Activated naive CD8-positive, alpha-beta T cell treated with anti-CD3 and anti-CD28 coated beads, Interleukin-2, amount 50 U/mL, for 24 hours (primary cell): Measurements from ENCODE around the gene LIPT1.

Experiments used
- ATAC-seq: fragments of 150-1000 bp; cut with Tn5 transposase; one replicate; pipeline ENCODE4 v1.10.0; 2021
- DNase-seq: peaks from one replicate; pipeline ENCODE4 v3.0.0; 2021
- H3K27ac Mint-ChIP-seq: one replicate; pipeline ENCODE4 v1.8.0; 2021; ENCODE audit warnings: mild to moderate bottlenecking, mixed read lengths
- H3K27me3 Mint-ChIP-seq: one replicate; pipeline ENCODE4 v1.8.0; 2021; ENCODE audit warnings: mixed read lengths
- H3K36me3 Mint-ChIP-seq: one replicate; pipeline ENCODE4 v1.8.0; 2021; ENCODE audit warnings: low read depth, mixed read lengths
- H3K4me1 Mint-ChIP-seq: one replicate; pipeline ENCODE4 v1.8.0; 2021; ENCODE audit warnings: mixed read lengths
- H3K4me3 Mint-ChIP-seq: one replicate; pipeline ENCODE4 v1.8.0; 2021; ENCODE audit warnings: mild to moderate bottlenecking, moderate library complexity, mixed read lengths
- H3K9me3 Mint-ChIP-seq: one replicate; pipeline ENCODE4 v1.8.0; 2021; ENCODE audit warnings: mixed read lengths

The LIPT1 gene

DNA sequence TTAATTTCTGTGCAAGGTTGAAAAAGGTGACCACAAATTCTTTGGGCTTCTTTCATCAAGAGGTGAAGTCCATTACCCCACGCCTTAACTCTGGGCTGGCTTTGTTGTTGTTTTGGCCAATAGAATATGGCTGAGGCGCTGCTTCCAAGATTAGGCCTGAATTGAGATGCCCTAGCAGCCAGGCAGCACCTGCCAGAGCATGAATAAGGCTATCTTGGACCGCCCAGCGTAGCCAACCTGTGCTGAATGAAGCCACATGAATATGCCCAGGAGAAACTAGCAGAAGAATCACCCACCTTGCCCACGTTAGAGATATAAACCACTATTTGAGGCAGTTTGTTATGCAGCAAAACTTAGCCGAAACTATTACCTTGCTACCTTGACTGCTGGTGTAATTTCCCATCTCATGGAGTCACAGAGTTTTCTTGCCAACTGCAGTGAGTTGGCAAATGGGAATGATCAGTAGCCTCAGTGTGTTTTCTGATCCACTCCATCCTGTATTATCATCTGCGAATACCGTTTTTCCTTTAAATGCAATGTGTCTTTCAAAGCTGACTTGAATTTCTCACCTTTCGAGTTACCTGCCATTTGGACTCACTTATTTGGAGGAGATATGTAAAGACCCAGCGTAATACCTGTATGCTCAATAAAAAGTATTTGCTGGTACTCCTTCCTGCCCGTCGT lies 704 bp upstream of the LIPT1 start:
- Mint-ChIP-seq H3K4me1 (peaks cover 32% of the 10 kb centered on the region), H3K9me3 (no peaks in the 10 kb centered on the region), H3K4me3 (no peak overlapping the region), H3K27me3 (no peaks in the 10 kb centered on the region), H3K36me3 (peaks cover 13% of the 10 kb centered on the region), H3K27ac (peak overlapping the region; percentile 96)
- no peak for ATAC-seq
- DNase-seq = no peak

DNA sequence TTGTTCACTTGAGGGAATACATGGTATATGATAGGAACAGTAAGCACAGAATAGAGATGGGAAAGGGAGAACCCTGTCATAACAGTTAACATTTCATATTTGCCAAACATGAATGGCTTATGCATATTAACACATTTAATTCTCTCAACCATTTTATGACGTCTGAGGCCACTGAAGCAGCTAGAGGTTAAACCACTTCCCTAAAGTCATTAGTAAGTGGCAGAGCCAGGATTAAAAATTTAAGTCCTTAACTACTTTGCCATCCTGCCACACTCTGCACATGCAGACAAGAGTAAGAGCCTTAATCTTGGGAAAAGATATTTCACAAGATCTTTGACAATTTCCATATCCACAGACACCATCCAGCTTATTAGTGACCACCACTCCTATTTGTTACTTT lies 2.1 kb downstream of the LIPT1 start:
- Mint-ChIP-seq H3K27me3 (no peaks in the 10 kb centered on the region), H3K9me3 (no peaks in the 10 kb centered on the region), H3K36me3 (peaks cover 20% of the 10 kb centered on the region), H3K4me1 (peaks cover 25% of the 10 kb centered on the region), H3K27ac (peak overlapping the region; percentile 34), H3K4me3 (no peak overlapping the region)
- DNase-seq (no peak), ATAC-seq (no peak)

DNA sequence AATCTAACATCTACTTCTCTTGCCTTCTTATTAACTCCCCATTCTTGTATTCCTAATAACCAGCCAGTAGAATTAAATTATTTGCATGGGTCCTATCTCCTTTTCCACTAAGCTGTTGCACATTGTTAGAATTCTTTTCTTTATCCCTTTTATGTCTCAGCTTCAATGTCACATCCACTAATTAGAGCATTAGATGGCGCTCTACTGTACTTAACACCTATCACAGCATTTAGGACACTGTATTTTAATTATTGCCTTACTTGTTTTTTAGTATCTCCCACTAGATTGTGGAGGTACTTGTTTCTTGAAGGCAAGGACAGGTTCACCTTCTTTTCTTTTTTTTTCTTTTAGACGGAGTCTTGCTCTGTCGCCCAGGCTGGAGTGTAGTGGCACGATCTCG lies 3.8 kb downstream of the LIPT1 start:
- H3K27ac Mint-ChIP-seq = no peak overlapping the region
- no peaks in the 10 kb centered on the region for H3K9me3 Mint-ChIP-seq
- H3K4me3 Mint-ChIP-seq = no peak overlapping the region
- DNase-seq = no peak
- peaks cover 20% of the 10 kb centered on the region for H3K36me3 Mint-ChIP-seq
- H3K27me3 Mint-ChIP-seq = no peaks in the 10 kb centered on the region
- ATAC-seq = no peak
- H3K4me1 Mint-ChIP-seq = peaks cover 25% of the 10 kb centered on the region

DNA sequence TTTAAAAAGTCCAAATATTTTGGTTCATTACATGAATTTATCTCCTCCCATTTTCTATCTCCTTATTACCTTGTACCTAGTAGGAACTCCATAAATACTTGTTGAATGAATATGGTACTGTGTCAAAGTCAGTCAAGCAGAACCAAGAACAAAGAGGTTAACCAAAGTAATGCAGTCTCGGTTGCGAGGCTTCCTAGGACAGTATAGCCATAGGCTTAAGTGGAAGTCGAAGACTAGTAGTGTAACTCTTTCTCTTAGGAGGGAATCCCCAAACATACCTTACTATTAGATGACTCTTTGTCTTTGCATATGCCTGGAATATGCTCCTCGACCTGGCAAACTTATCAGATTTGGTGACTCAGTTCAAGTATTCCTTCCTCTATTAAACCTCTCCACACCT lies 4.8 kb downstream of the LIPT1 start:
- no peak overlapping the region for H3K27ac Mint-ChIP-seq
- ATAC-seq (no peak), DNase-seq (no peak)
- no peak overlapping the region for H3K4me3 Mint-ChIP-seq
- peaks cover 19% of the 10 kb centered on the region for H3K36me3 Mint-ChIP-seq
- H3K4me1 Mint-ChIP-seq = peaks cover 25% of the 10 kb centered on the region
- H3K9me3 Mint-ChIP-seq = no peaks in the 10 kb centered on the region
- no peaks in the 10 kb centered on the region for H3K27me3 Mint-ChIP-seq

DNA sequence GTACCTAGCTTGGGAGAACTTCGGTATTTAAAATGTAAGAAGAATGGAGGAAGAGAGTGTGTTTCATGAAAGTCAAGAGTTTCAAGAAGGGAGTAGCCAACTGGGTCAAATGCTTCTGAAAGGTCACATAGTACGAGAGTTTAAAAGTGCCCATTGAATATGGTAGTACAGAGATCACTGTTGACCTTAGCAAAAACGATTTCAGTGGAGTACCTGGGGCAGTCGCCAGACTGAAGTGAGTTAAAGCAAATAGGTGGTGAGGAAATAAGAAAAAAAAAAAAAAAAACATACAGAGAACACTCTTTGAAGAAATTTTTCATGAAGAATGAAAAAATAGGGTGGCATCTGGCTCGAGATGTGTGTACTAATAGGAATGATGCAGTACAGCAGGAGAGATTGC lies 11.5 kb downstream of the LIPT1 start:
- Mint-ChIP-seq H3K27ac (no peak overlapping the region), H3K4me3 (no peak overlapping the region), H3K4me1 (peaks cover 14% of the 10 kb centered on the region), H3K27me3 (no peaks in the 10 kb centered on the region), H3K36me3 (peaks cover 31% of the 10 kb centered on the region), H3K9me3 (no peaks in the 10 kb centered on the region)
- DNase-seq (no peak), ATAC-seq (no peak)

DNA sequence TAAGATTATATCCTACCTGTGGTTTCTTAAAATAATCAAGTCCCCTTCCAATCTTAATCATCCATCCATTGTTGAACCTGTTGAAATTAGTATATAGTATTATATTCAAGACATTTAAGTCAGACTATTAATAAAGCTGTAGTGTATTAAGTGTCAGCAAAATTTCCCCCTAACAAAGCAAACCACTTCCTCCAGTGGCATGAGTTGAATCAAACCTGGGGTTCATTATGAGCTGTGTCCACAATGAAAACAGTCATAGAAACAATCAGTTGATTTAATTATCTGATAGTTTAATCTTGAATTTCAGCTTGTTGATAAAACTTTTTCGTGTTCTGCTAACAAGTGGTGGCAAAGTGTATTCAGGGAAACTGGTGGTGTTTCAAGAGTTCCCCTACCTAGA lies 14.8 kb downstream of the LIPT1 start:
- H3K27ac Mint-ChIP-seq = peak overlapping the region; percentile 56
- H3K4me1 Mint-ChIP-seq = peaks cover 30% of the 10 kb centered on the region
- DNase-seq = no peak
- no peaks in the 10 kb centered on the region for H3K27me3 Mint-ChIP-seq
- no peaks in the 10 kb centered on the region for H3K9me3 Mint-ChIP-seq
- ATAC-seq = no peak
- no peak overlapping the region for H3K4me3 Mint-ChIP-seq
- peaks cover 36% of the 10 kb centered on the region for H3K36me3 Mint-ChIP-seq

DNA sequence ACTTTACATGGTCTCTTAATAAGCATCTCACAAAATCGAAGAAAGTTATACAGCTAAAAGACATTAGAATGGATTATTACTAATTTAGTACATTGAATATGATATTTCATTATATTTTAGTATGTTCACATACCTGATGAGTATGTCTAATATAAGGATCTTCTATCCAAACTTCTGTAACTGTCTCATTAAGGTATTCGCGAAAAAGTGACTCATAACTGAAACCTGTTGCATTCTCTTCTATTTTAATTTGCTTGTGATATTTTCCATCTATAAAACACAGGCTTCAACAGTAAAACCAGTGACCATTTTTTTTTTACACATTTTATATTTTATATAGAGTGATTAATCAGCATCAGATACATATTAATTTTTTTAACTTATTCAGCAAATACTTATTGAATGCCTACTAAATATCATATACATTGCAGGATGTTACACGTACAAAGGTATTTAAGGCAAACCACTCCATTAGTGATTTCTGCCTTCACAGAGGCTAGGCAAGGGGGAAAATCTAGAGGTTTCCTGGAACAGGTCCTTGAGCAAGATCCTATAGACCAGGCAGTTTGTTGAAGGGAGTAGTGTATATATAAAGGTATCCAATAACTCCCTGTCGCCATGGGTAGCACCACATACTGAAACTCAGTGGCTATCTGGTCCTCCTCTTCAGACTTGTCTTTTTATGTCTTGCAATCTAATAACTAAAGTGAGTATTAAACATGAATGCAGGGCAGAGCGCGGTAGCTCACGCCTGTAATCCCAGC lies 16.8 kb downstream of the LIPT1 start:
- Mint-ChIP-seq H3K4me1 (peaks cover 34% of the 10 kb centered on the region), H3K27ac (peak overlapping the region; percentile 74), H3K9me3 (no peaks in the 10 kb centered on the region), H3K4me3 (no peak overlapping the region), H3K36me3 (peaks cover 35% of the 10 kb centered on the region), H3K27me3 (no peaks in the 10 kb centered on the region)
- ATAC-seq (no peak), DNase-seq (no peak)

DNA sequence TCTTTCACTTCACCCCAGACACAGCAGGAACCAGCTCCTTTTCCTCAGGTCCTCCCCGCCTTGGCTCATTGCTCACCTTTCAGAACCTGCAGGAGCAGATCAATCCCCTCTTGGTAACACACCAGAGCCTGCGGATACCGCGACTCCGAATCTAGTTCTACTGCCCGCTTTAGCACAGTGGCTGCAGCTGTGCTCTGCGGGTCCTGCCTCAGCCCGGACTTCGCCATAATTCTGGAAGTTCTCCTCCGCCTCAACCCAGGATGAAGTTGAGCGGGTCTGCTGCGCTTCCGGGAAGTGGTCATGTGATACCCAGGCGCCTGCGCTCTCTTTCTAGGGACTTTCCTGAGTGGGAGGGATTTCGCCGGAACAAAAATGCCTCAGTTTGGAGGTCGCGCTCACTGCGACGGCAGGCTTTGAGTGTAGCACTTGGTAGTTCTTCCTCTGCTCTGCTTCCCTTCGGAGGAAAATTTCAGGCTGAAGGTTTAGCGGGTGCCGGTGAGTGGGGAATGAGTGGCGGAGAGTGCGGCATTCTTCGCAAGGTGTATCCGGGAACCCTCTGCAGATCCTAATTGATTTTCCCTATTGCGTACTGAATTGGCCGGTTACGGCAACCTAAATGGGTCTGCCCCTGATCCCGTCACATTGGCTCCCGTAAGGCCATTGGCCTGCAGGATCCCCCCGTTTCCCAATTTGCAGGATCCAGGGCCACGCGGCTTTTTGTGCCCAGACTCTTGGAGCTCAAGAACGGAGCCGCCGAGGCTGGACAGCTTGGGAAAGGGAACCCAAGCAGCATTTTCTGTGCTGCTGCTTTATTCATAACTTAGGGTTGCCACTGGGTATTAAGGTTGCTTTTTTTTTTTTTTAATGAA lies 26.2 kb downstream of the LIPT1 start, which contains the start of the genes MITD1 and MRPL30:
Gene MITD1, minus strand, starts transcription at position 304 of the 869 bp plus-strand sequence. Its CDS starts 77 bp downstream, at position 227.
Gene MRPL30, plus strand, starts transcription at position 430 of the 869 bp plus-strand sequence. CDS start 5,020 bp downstream, outside the sequence.
- no peaks in the 10 kb centered on the region for H3K27me3 Mint-ChIP-seq
- peak within 1 kb of the TSS; percentile 99 for H3K4me3 Mint-ChIP-seq
- H3K9me3 Mint-ChIP-seq = no peaks in the 10 kb centered on the region
- H3K27ac Mint-ChIP-seq = peak within 1 kb of the TSS; percentile 97
- H3K4me1 Mint-ChIP-seq = peaks cover 54% of the 10 kb centered on the region
- ATAC-seq = peak; percentile 90
- peaks cover 11% of the 10 kb centered on the region for H3K36me3 Mint-ChIP-seq
- peak; percentile 87 for DNase-seq

DNA sequence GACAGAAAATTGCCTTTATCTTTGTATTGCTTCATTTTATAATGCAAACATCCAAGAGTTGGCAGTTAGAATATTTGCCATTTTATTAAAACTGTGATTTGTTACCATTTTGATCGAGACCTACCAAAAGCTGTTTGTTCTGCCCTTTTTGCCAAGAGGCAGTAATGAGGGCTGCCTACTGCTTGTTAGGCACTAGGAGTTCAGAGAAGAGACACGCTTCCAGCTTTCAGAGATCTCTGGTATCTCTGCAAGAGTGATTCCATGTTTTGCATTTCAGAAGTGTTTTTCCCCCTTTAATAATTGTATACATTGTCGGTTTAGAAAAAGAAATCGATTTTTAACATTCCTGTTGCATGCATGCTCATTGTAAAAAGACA lies 26.8 kb downstream of the LIPT1 start:
- Mint-ChIP-seq H3K27me3 (no peaks in the 10 kb centered on the region), H3K4me3 (peak overlapping the region; percentile 99), H3K9me3 (no peaks in the 10 kb centered on the region), H3K4me1 (peaks cover 54% of the 10 kb centered on the region), H3K36me3 (peaks cover 11% of the 10 kb centered on the region), H3K27ac (peak overlapping the region; percentile 97)
- ATAC-seq (no peak), DNase-seq (no peak)

DNA sequence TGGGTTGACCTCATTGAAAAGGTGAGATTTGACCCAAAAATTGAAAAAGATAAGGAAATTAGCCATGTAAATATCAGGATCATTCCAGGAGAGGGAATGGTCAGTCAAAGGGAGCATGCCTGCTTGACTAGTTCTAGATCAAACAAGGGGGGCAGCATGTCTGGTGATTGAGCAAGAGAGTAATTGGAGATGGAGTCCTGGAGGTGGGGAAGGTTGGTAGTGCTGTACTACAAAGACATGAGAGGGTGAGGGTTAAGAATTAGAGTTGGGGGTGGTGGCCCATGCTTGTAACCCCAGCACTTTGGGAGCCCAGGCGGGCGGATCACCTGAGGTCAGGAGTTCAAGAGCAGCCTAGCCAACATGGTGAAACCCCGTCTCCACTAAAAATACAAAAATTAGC lies 28.3 kb downstream of the LIPT1 start:
- no peak for ATAC-seq
- peak overlapping the region; percentile 50 for H3K27ac Mint-ChIP-seq
- no peaks in the 10 kb centered on the region for H3K27me3 Mint-ChIP-seq
- peaks cover 12% of the 10 kb centered on the region for H3K36me3 Mint-ChIP-seq
- H3K4me1 Mint-ChIP-seq = peaks cover 48% of the 10 kb centered on the region
- no peaks in the 10 kb centered on the region for H3K9me3 Mint-ChIP-seq
- H3K4me3 Mint-ChIP-seq = peak overlapping the region; percentile 41
- no peak for DNase-seq

DNA sequence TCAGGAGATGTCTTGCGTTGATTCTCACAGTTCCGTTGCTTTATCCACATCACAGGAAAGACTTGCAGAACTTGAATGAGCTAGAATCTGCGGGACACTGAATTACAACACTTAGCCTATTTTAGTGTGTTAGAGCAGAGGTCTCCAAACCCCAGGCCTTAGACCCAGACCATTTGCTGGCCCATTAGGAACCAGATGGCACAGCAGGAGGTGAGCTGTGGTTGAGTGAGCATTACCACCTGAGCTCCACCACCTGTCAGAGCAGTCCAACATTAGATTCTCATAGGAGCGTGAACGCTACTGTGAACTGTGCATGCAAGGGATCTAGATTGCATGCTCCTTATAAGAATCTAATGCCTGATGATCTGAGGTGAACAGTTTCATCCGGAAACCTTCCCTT lies 30.0 kb downstream of the LIPT1 start:
- H3K4me3 Mint-ChIP-seq = no peak overlapping the region
- DNase-seq (no peak), ATAC-seq (no peak)
- H3K4me1 Mint-ChIP-seq = peaks cover 36% of the 10 kb centered on the region
- peaks cover 13% of the 10 kb centered on the region for H3K36me3 Mint-ChIP-seq
- no peaks in the 10 kb centered on the region for H3K9me3 Mint-ChIP-seq
- H3K27me3 Mint-ChIP-seq = no peaks in the 10 kb centered on the region
- H3K27ac Mint-ChIP-seq = no peak overlapping the region

DNA sequence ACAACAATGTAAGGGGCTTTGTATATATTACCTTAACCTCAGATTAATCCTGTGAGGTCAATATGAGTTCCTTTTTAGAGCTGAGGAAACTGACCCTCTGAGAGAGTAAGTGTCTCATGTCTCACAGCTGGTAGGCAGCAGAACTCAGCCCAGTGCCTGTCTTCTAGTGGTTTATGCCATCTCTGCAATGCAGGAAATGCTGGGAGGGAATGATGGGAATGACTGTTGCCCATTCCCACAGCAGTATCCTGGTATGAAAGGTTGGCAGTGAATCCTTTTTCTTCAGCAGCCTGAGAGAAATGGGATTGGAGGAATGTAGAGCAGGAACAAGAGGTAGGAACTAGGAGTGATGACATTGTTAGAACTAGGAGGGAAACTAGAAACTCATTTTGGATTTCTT lies 32.2 kb downstream of the LIPT1 start:
- Mint-ChIP-seq H3K4me3 (no peak overlapping the region), H3K9me3 (no peaks in the 10 kb centered on the region), H3K27ac (no peak overlapping the region), H3K27me3 (no peaks in the 10 kb centered on the region), H3K36me3 (peaks cover 28% of the 10 kb centered on the region), H3K4me1 (peaks cover 26% of the 10 kb centered on the region)
- no peak for DNase-seq
- no peak for ATAC-seq

DNA sequence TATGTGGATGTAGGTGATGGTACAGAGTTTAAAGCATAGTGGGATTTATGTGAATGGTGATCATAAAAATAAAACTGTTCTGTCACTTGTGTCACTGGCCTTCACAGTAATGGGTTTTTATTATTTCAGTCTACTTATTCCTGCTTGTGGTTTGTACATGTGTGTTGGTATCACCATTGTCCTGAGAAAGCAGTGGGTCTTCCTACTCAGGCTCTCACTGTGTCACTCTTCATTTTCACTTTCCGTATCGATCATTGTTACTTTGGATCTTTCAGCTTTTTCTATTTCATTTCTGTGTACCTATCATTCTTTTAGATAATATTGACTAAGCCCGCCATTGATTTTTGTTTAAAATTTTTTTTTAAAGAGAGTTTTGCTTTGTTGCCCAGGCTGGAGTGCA lies 33.6 kb downstream of the LIPT1 start:
- no peak overlapping the region for H3K27ac Mint-ChIP-seq
- H3K36me3 Mint-ChIP-seq = peaks cover 39% of the 10 kb centered on the region
- DNase-seq (no peak), ATAC-seq (no peak)
- H3K27me3 Mint-ChIP-seq = no peaks in the 10 kb centered on the region
- no peaks in the 10 kb centered on the region for H3K9me3 Mint-ChIP-seq
- H3K4me3 Mint-ChIP-seq = no peak overlapping the region
- peaks cover 21% of the 10 kb centered on the region for H3K4me1 Mint-ChIP-seq

DNA sequence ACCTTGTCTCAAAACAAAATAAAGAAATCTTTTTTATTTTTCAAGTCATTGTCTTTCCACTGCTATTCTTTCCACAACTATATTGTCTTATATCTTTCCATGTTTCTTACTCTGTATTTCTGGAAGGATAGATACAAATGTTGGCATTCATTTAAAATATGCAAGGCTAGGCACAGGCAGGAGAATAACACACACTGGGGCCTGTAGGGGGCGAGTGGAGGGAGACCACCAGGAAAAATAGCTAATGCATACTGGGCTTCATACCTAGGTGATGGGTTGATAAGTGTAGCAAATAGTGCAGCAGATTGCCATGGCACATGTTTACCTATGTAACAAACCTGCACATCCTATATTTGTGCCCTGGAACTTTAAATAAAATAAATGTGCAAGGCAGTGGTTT lies 35.8 kb downstream of the LIPT1 start:
- Mint-ChIP-seq H3K4me3 (no peak overlapping the region), H3K36me3 (peaks cover 48% of the 10 kb centered on the region), H3K9me3 (no peaks in the 10 kb centered on the region), H3K27me3 (no peaks in the 10 kb centered on the region), H3K27ac (no peak overlapping the region), H3K4me1 (peaks cover 11% of the 10 kb centered on the region)
- DNase-seq (no peak), ATAC-seq (no peak)
